HFFc6 (cell line): ENCODE measurements around the gene SHANK2. TPM values are rescaled to one million over a fixed set of nuclear protein-coding genes. Genes with fewer than 3 reads are reported as not detected.

Source experiments
- DNase-seq: peaks from one replicate; pipeline ENCODE4 v3.0.0-alpha.2; 2018
- H3K27ac Mint-ChIP-seq: 2 replicates; pipeline ENCODE4 v1.8.0; 2020; ENCODE audit warnings: mild to moderate bottlenecking, mixed read lengths
- H3K27me3 Mint-ChIP-seq: 2 replicates; pipeline ENCODE4 v1.8.0; 2021; ENCODE audit warnings: mild to moderate bottlenecking, moderate library complexity, mixed read lengths; ENCODE audit not compliant: insufficient read depth
- H3K36me3 Mint-ChIP-seq: 2 replicates; pipeline ENCODE4 v1.8.0; 2021; ENCODE audit warnings: low read depth, mixed read lengths
- H3K4me1 Mint-ChIP-seq: 2 replicates; pipeline ENCODE4 v1.8.0; 2020; ENCODE audit warnings: low read depth, mixed read lengths
- H3K4me3 Mint-ChIP-seq: 2 replicates; pipeline ENCODE4 v1.8.0; 2020; ENCODE audit warnings: mild to moderate bottlenecking, moderate library complexity, mixed read lengths
- H3K9me3 Mint-ChIP-seq: 2 replicates; pipeline ENCODE4 v1.8.0; 2020; ENCODE audit warnings: mild to moderate bottlenecking, mixed read lengths
- CTCF ChIP-seq: fragments of 200-600 bp; sonication (generic); IDR thresholded peaks from 2 replicates; pipeline ENCODE4 v1.5.0; 2021; ENCODE audit warnings: antibody characterized with exemption, mild to moderate bottlenecking
- total RNA-seq, 6 experiments: library from RNA; stranded (reverse); fragmentation: NEBNext Ultra II Directional; extraction: Animal tissue kit (Norgen Biotek cat#: 25700); gene quantifications; 2 replicates in 1 of 6; 3 replicates in 5 of 6; pipeline ENCODE4 v1.2.3, GENCODE V29; 2021

Gene SHANK2
- total RNA-seq, 6 experiments from 2014 or later, result 0.77 to 2.0 (median 1.0) TPM

GRCh38 chr11:71249301-71249700, 3.1 kb downstream of the SHANK2 start:
- H3K27me3 Mint-ChIP-seq, result peaks cover 27% of the 10 kb centered on the region
- no peak for TF ChIP-seq CTCF
- H3K4me1 Mint-ChIP-seq, result peaks cover 10% of the 10 kb centered on the region
- no peak overlapping the region for H3K4me3 Mint-ChIP-seq
- no peak for DNase-seq
- no peaks in the 10 kb centered on the region; the same call in 1 of the 2 replicates for H3K9me3 Mint-ChIP-seq
- no peak overlapping the region for H3K27ac Mint-ChIP-seq
- no peaks in the 10 kb centered on the region for H3K36me3 Mint-ChIP-seq

- Mint-ChIP-seq H3K36me3 (no peaks in the 10 kb centered on the region), H3K27ac (no peak overlapping the region), H3K4me3 (no peak overlapping the region), H3K9me3 (no peaks in the 10 kb centered on the region; the same call in 1 of the 2 replicates), H3K4me1 (peaks cover 8% of the 10 kb centered on the region), H3K27me3 (peaks cover 21% of the 10 kb centered on the region)
- TF ChIP-seq CTCF, result no peak
- no peak for DNase-seq
Measured at GRCh38 chr11:71248656-71249055, 3.7 kb downstream of the SHANK2 start.

- Mint-ChIP-seq H3K27me3 (peaks cover 17% of the 10 kb centered on the region), H3K27ac (no peak overlapping the region), H3K4me1 (peaks cover 3% of the 10 kb centered on the region), H3K4me3 (no peak overlapping the region), H3K9me3 (no peaks in the 10 kb centered on the region; the same call in 1 of the 2 replicates), H3K36me3 (no peaks in the 10 kb centered on the region)
- no peak for DNase-seq
- TF ChIP-seq CTCF, result no peak
Measured at GRCh38 chr11:71248251-71248570, 4.2 kb downstream of the SHANK2 start.

GRCh38 chr11:71247551-71248250, 4.7 kb downstream of the SHANK2 start:
- no peak for DNase-seq
- Mint-ChIP-seq H3K36me3 (no peaks in the 10 kb centered on the region), H3K27me3 (peaks cover 17% of the 10 kb centered on the region), H3K4me3 (no peak overlapping the region), H3K4me1 (no peaks in the 10 kb centered on the region; the same call in 1 of the 2 replicates), H3K27ac (no peak overlapping the region), H3K9me3 (no peaks in the 10 kb centered on the region; the same call in 1 of the 2 replicates)
- TF ChIP-seq CTCF, result no peak

- DNase-seq, result no peak
- no peak for TF ChIP-seq CTCF
- Mint-ChIP-seq H3K4me1 (peaks cover 4% of the 10 kb centered on the region), H3K4me3 (no peak overlapping the region), H3K36me3 (no peaks in the 10 kb centered on the region), H3K27ac (no peak overlapping the region), H3K27me3 (peaks cover 15% of the 10 kb centered on the region), H3K9me3 (no peaks in the 10 kb centered on the region; the same call in 1 of the 2 replicates)
Measured at GRCh38 chr11:71246559-71246958, 5.8 kb downstream of the SHANK2 start.
